ENCODE results near the gene PPP3CA.

- TF ChIP-seq EZH2 (IDR thresholded peaks at IDR 0.05; ENCODE audit: low read depth, low read length, severe bottlenecking) (no peak), POLR2A (IDR thresholded peaks at IDR 0.05; ENCODE audit: control extremely low read depth in 1 of 2, low read depth in 2 of 2, low read length in 2 of 2) (no peak), JUND (IDR thresholded peaks at IDR 0.05; ENCODE audit: low read length) (no peak), CTCF (IDR thresholded peaks at IDR 0.05; ENCODE audit: control extremely low read depth in 1 of 3, insufficient read depth in 1 of 3, low read depth in 1 of 3, low read length in 3 of 3) (no peak), POU5F1 (IDR thresholded peaks at IDR 0.05; ENCODE audit: low read depth, low read length) (no peak), CEBPB (IDR thresholded peaks at IDR 0.05; ENCODE audit: low read depth, low read length) (no peak), CREB1 (IDR thresholded peaks at IDR 0.05) (no peak), EGR1 (IDR thresholded peaks at IDR 0.05; ENCODE audit: borderline replicate concordance, low read depth, low read length) (no peak), KDM1A (IDR thresholded peaks at IDR 0.05; ENCODE audit: borderline replicate concordance, low read length) (no peak)
- TF ChIP-seq, protein P1, sequence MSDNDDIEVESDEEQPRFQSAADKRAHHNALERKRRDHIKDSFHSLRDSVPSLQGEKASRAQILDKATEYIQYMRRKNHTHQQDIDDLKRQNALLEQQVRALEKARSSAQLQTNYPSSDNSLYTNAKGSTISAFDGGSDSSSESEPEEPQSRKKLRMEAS (IDR thresholded peaks at IDR 0.05), result no peak
Measured at GRCh38 chr4:100986360-100986868, 360.9 kb downstream of the PPP3CA start.

Data from H1 (cell line).